Measurements from ENCODE around the gene GRP.

GRP gene

GRCh38 chr18:59219672-59220163, at the start of gene GRP:
GRP (plus strand) TSS chr18:59220158; CDS start chr18:59220266, 108 bp downstream.
- TF ChIP-seq CTCF (IDR thresholded peaks at IDR 0.05; ENCODE audit: low read depth, low read length, missing control alignments) = no peak
- H3K4me3 ChIP-seq (replicated peaks; ENCODE audit: low read depth, low read length) = no peak within 1 kb of the TSS
- DNase-seq (ENCODE audit: extremely low read depth, low read depth) = no peak

- no peak for TF ChIP-seq CTCF (IDR thresholded peaks at IDR 0.05; ENCODE audit: low read depth, low read length, missing control alignments)
- no peak for DNase-seq (ENCODE audit: extremely low read depth, low read depth)
Observed at GRCh38 chr18:59172664-59173249, 47.2 kb upstream of the GRP start.

GRCh38 chr18:59177485-59177884, 42.5 kb upstream of the GRP start:
- TF ChIP-seq CTCF (IDR thresholded peaks at IDR 0.05; ENCODE audit: low read depth, low read length, missing control alignments) = no peak
- H3K4me3 ChIP-seq (replicated peaks; ENCODE audit: low read depth, low read length) = no peak overlapping the region
- DNase-seq (ENCODE audit: extremely low read depth, low read depth) = no peak

More at GRCh38 chr18:59172664-59173249, 47.2 kb upstream of the GRP start:
- H3K4me3 ChIP-seq (replicated peaks; ENCODE audit: low read depth, low read length) = no peak overlapping the region

DNA sequence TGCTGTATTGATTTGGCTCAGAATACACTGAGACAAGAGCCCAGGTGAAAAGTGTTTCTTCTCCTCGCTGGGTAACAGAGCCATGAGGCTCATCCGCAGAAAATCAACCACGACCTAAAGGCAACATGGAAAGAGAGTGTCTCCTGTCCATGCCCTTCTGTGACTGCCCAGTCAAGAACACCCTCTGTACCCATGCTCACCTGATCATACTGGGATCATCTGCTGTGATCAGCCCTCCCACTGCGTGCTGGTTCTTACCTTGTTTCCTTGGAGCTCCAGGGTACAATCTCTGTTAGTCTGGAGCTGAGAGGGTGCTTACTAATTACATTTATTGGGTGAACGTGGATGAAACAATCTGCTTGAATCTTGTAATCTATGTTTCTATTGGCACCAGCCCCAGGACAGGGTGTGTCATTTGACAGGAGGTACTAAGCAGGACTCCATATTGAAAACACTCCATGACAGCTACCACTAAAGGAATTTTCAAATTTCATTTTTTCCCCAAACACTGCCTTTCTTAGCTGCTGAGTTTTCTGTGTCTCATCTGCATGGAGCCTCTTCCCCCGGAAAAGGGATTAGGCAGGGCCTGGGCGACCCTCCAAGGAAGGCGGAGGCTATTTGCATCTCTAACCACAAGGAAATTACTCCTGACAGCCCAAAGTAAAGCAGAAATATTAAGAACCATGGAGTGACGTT, 39.7 kb upstream of the GRP start:
- no peak for TF ChIP-seq CTCF (IDR thresholded peaks at IDR 0.05; ENCODE audit: low read depth, low read length, missing control alignments)
- DNase-seq (ENCODE audit: extremely low read depth, low read depth) = peak; percentile 31
- no peak overlapping the region for H3K4me3 ChIP-seq (replicated peaks; ENCODE audit: low read depth, low read length)

- H3K4me3 ChIP-seq (replicated peaks; ENCODE audit: low read depth, low read length) = no peak overlapping the region
- no peak for TF ChIP-seq CTCF (IDR thresholded peaks at IDR 0.05; ENCODE audit: low read depth, low read length, missing control alignments)
- no peak for DNase-seq (ENCODE audit: extremely low read depth, low read depth)
Observed at GRCh38 chr18:59182673-59183072, 37.3 kb upstream of the GRP start.

DNA sequence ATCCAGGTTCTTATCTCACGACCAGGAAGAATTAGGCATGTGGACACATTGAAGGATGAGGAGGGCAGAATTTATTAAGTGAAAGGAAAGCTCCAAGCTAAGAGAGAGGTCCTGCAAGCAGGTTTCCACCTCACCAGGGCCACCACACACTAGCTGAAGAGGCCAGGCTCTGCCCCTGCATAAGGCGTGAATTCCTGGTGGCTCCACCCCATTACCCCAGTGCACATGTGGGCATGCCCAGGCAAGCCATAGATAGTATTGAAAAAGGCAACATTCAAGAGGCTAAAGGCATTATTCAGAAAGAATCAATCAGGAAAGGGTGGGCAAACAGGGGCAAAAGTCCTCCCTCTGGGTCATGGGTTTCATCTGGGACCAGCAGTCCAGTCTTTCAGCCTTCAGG, 30.9 kb upstream of the GRP start:
- no peak overlapping the region for H3K4me3 ChIP-seq (replicated peaks; ENCODE audit: low read depth, low read length)
- no peak for DNase-seq (ENCODE audit: extremely low read depth, low read depth)
- no peak for TF ChIP-seq CTCF (IDR thresholded peaks at IDR 0.05; ENCODE audit: low read depth, low read length, missing control alignments)
